SH-SY5Y (cell line): ENCODE data around the gene ZNF516.

Source experiments
- GATA2 ChIP-seq: IDR thresholded peaks from 2 replicates; pipeline ENCODE4 v1.6.1; 2011; ENCODE audit warnings: mild to moderate bottlenecking, low read depth, low read length
- GATA3 ChIP-seq: IDR thresholded peaks from 2 replicates; pipeline ENCODE4 v1.6.1; 2011; ENCODE audit warnings: low read depth, mild to moderate bottlenecking, low read length, moderate library complexity

DNA sequence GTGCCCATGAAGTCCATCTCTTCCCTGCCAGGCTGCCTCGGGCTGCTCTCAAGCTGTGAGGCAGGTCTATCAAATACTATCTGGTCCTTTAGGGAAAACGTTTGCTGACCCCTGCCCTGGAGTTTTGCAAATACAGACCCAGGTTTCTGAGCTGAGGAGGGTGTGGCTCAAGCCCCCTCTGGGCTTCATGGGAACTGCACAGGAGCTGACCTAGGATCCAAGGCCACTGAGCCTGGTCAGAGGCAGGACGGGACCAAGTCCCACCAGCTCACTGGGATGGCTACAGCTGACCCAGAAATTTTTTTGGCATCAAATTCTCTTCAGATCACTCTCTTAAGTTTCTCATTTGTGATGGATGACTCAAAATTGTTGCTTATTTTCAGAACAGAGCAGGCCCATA lies 14.1 kb downstream of the ZNF516 start:
- no peak for TF ChIP-seq GATA2
- no peak for TF ChIP-seq GATA3
